Trophoblast cell (in vitro differentiated cells and primary cell): ENCODE measurements around the gene FHIT.

Source experiments
- DNase-seq, 2 donors: peaks; one replicate each; pipeline ENCODE4 v3.0.0-alpha.2; 2016
- H2AFZ ChIP-seq: 2 replicates; pipeline ENCODE4 v1.6.1; 2013; ENCODE audit warnings: low read length, moderate library complexity, mild to moderate bottlenecking; ENCODE audit not compliant: insufficient read depth, poor library complexity
- H2AK5ac ChIP-seq: 2 replicates; pipeline ENCODE4 v1.6.1; 2013; ENCODE audit warnings: mild to moderate bottlenecking, low read length
- H2BK120ac ChIP-seq: 2 replicates; pipeline ENCODE4 v1.6.1; 2013; ENCODE audit warnings: low read length, mild to moderate bottlenecking, moderate library complexity; ENCODE audit not compliant: insufficient read depth, poor library complexity
- H2BK12ac ChIP-seq: 2 replicates; pipeline ENCODE4 v1.6.1; 2013; ENCODE audit warnings: mild to moderate bottlenecking, low read length, moderate library complexity
- H2BK5ac ChIP-seq: 2 replicates; pipeline ENCODE4 v1.6.1; 2013; ENCODE audit warnings: low read length, low read depth, moderate library complexity, mild to moderate bottlenecking; ENCODE audit not compliant: poor library complexity
- H3K14ac ChIP-seq: 2 replicates; pipeline ENCODE4 v1.6.1; 2013; ENCODE audit warnings: mild to moderate bottlenecking, low read length
- H3K18ac ChIP-seq: 2 replicates; pipeline ENCODE4 v1.6.1; 2013; ENCODE audit warnings: mild to moderate bottlenecking, low read length
- H3K23ac ChIP-seq: 2 replicates; pipeline ENCODE4 v1.6.1; 2013; ENCODE audit warnings: low read length
- H3K27ac ChIP-seq: 2 replicates; pipeline ENCODE4 v1.5.1; 2013; ENCODE audit warnings: low read depth, mild to moderate bottlenecking, inconsistent platforms, low read length, moderate library complexity
- H3K27me3 ChIP-seq: 2 replicates; pipeline ENCODE4 v1.6.1; 2013; ENCODE audit warnings: inconsistent platforms, mild to moderate bottlenecking, low read length, moderate library complexity; ENCODE audit not compliant: insufficient read depth
- H3K36me3 ChIP-seq, 2 experiments: 1 replicate in 1 of 2; 2 replicates in 1 of 2; pipeline ENCODE4 v1.6.1; 2013; ENCODE audit warnings: low read length in 2 of 2, mild to moderate bottlenecking in 2 of 2, moderate library complexity in 1 of 2; ENCODE audit not compliant: insufficient read depth in 2 of 2, control insufficient read depth in 1 of 2
- H3K4ac ChIP-seq: 2 replicates; pipeline ENCODE4 v1.6.1; 2013; ENCODE audit warnings: low read depth, mild to moderate bottlenecking, low read length, moderate library complexity
- H3K4me1 ChIP-seq, 2 experiments: 1 replicate in 1 of 2; 2 replicates in 1 of 2; pipeline ENCODE4 v1.6.1; 2013; ENCODE audit warnings: low read length in 2 of 2, mild to moderate bottlenecking in 2 of 2, moderate library complexity in 1 of 2; ENCODE audit not compliant: insufficient read depth in 2 of 2, control insufficient read depth in 1 of 2
- H3K4me2 ChIP-seq: 2 replicates; pipeline ENCODE4 v1.6.1; 2013; ENCODE audit warnings: inconsistent platforms, mild to moderate bottlenecking, low read length, moderate library complexity
- H3K4me3 ChIP-seq: 2 replicates; pipeline ENCODE4 v1.5.1; 2013; ENCODE audit warnings: mild to moderate bottlenecking, low read depth, low read length, inconsistent platforms
- H3K79me1 ChIP-seq: one replicate; pipeline ENCODE4 v1.6.1; 2013; ENCODE audit warnings: low read length
- H3K79me2 ChIP-seq: 2 replicates; pipeline ENCODE4 v1.6.1; 2013; ENCODE audit warnings: low read length, mild to moderate bottlenecking; ENCODE audit not compliant: control insufficient read depth, insufficient read depth, poor library complexity
- H3K9ac ChIP-seq: 2 replicates; pipeline ENCODE4 v1.6.1; 2013; ENCODE audit warnings: mild to moderate bottlenecking, low read length
- H3K9me3 ChIP-seq: 2 replicates; pipeline ENCODE4 v1.6.1; 2013; ENCODE audit warnings: low read depth, mild to moderate bottlenecking, control low read depth, inconsistent platforms, low read length; ENCODE audit not compliant: insufficient read depth
- H4K12ac ChIP-seq: 2 replicates; pipeline ENCODE4 v1.6.1; 2013; ENCODE audit warnings: low read depth, mild to moderate bottlenecking, low read length, moderate library complexity
- H4K8ac ChIP-seq: 2 replicates; pipeline ENCODE4 v1.6.1; 2013; ENCODE audit warnings: low read depth, mild to moderate bottlenecking, low read length, moderate library complexity
- H4K91ac ChIP-seq: one replicate; pipeline ENCODE4 v1.6.1; 2013; ENCODE audit warnings: low read depth, mild to moderate bottlenecking, low read length, moderate library complexity
- WGBS: extraction: QIAGEN DNeasy Blood & Tissue Kit; methylation state at CpG from one replicate; pipeline ENCODE4 v1.1.7; 2013; ENCODE audit warnings: missing lambda C conversion rate; ENCODE audit not compliant: insufficient read length, insufficient coverage; ENCODE audit errors: extremely low coverage; 5-methylcytosine and 5-hydroxymethylcytosine counted together

Gene FHIT

DNA sequence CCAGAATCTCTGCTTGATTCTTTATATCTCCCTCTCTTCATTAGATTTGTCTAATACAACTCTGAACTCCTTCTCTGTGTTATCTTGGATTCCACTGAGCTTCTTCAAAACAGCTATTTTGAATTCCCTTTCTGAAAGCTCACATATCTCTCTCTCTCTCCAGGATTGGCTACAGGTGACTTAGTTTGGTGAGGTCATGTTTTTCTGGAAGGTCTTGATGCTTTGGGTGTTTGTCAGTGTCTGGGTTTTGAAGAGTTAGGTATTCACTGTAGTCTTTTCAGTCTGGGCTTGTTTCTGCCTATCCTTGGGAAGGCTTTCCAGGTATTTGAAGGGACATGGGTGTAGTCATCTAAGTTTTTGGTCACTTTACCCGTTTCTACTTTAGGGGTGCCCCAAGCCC, 781.8 kb downstream of the FHIT start:
- H3K18ac ChIP-seq, result no peak overlapping the region
- no peak overlapping the region for H3K4me2 ChIP-seq
- H2BK12ac ChIP-seq, result no peak overlapping the region
- no peak overlapping the region for H3K14ac ChIP-seq
- no peak overlapping the region for H3K4ac ChIP-seq
- no peak overlapping the region for H2BK5ac ChIP-seq
- H3K4me1 ChIP-seq, result peaks cover 0 to 4% of the 10 kb centered on the region in 2 experiments
- peak; percentile 71 to 88 for DNase-seq
- H2AK5ac ChIP-seq, result no peak overlapping the region
- no peak overlapping the region for H2BK120ac ChIP-seq
- no peaks in the 10 kb centered on the region for H3K79me1 ChIP-seq
- H3K9ac ChIP-seq, result no peak overlapping the region
- no peak overlapping the region for H4K12ac ChIP-seq
- H3K36me3 ChIP-seq, result no peaks in the 10 kb centered on the region
- H3K9me3 ChIP-seq, result peaks cover 2% of the 10 kb centered on the region
- WGBS, result no CpG with 5 or more reads among the region's 1 CpG
- H3K23ac ChIP-seq, result no peak overlapping the region
- H4K91ac ChIP-seq, result no peak overlapping the region
- no peak overlapping the region for H4K8ac ChIP-seq
- H3K4me3 ChIP-seq, result no peak overlapping the region
- H3K79me2 ChIP-seq, result no peaks in the 10 kb centered on the region
- no peak overlapping the region for H3K27ac ChIP-seq
- no peaks in the 10 kb centered on the region for H3K27me3 ChIP-seq
- no peak overlapping the region for H2AFZ ChIP-seq

DNA sequence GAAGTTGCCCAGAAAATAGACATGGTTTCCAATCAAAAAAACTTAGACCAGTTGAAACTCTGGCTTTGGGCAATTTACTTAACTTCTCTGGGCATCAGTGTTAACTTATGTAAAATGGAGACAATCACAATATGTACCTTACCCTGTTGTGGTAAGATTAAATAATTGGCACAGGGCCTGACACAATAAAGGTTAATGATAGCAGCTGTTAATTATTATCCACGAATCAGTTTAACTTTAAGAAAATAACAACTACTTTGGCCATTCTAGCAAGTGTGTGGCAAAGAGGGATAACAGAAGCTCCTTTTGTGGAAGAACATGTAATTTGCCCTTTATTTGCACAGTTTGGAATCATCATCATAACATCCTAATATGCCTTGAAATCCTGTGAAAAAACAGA, 787.6 kb downstream of the FHIT start:
- no peaks in the 10 kb centered on the region for H3K36me3 ChIP-seq
- H4K8ac ChIP-seq, result no peak overlapping the region
- H3K4me3 ChIP-seq, result no peak overlapping the region
- H3K4ac ChIP-seq, result no peak overlapping the region
- H3K79me2 ChIP-seq, result no peaks in the 10 kb centered on the region
- H3K4me1 ChIP-seq, result no peaks in the 10 kb centered on the region
- H2BK120ac ChIP-seq, result no peak overlapping the region
- H2BK12ac ChIP-seq, result no peak overlapping the region
- H3K27me3 ChIP-seq, result no peaks in the 10 kb centered on the region
- no peak overlapping the region for H3K27ac ChIP-seq
- no CpG with 5 or more reads among the region's 1 CpG for WGBS
- no peak overlapping the region for H3K9ac ChIP-seq
- no peak overlapping the region for H3K23ac ChIP-seq
- H3K14ac ChIP-seq, result no peak overlapping the region
- no peak overlapping the region for H3K18ac ChIP-seq
- no peak overlapping the region for H4K91ac ChIP-seq
- no peaks in the 10 kb centered on the region for H3K9me3 ChIP-seq
- no peak overlapping the region for H3K4me2 ChIP-seq
- no peak overlapping the region for H2BK5ac ChIP-seq
- H2AFZ ChIP-seq, result no peak overlapping the region
- H3K79me1 ChIP-seq, result no peaks in the 10 kb centered on the region
- no peak overlapping the region for H4K12ac ChIP-seq
- DNase-seq, result no peak
- no peak overlapping the region for H2AK5ac ChIP-seq

DNA sequence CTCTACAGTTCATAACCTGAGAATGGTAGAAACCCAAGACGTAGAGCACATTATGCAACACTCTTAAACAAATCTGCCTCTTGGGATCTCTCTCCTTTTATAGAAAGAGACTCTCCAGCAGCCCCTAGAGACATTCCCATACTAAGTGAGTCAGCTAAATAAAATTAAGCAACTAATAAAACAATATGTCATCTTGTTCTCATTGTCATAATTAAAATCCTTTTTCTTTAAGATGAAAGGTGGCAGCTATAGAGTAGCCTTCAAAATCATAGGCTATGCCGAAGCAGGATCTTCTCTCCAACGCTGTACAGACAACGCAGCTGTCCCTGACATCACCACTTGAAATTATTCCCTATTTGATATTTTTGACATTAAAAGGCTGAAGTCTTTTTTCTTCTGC, 790.0 kb downstream of the FHIT start:
- Histone ChIP-seq H2BK12ac (no peak overlapping the region), H3K14ac (no peak overlapping the region), H3K27me3 (no peaks in the 10 kb centered on the region), H3K36me3 (no peaks in the 10 kb centered on the region), H3K4me1 (no peaks in the 10 kb centered on the region), H3K18ac (no peak overlapping the region), H3K27ac (no peak overlapping the region), H3K79me1 (no peaks in the 10 kb centered on the region), H3K9me3 (no peaks in the 10 kb centered on the region), H3K9ac (no peak overlapping the region), H4K8ac (no peak overlapping the region), H3K4me2 (no peak overlapping the region), H2AK5ac (no peak overlapping the region), H3K23ac (no peak overlapping the region), H3K4me3 (no peak overlapping the region), H2BK120ac (no peak overlapping the region), H4K12ac (no peak overlapping the region), H3K79me2 (no peaks in the 10 kb centered on the region), H4K91ac (no peak overlapping the region), H2BK5ac (no peak overlapping the region), H2AFZ (no peak overlapping the region), H3K4ac (no peak overlapping the region)
- no peak for DNase-seq
- WGBS, result no CpG with 5 or more reads among the region's 4 CpGs

DNA sequence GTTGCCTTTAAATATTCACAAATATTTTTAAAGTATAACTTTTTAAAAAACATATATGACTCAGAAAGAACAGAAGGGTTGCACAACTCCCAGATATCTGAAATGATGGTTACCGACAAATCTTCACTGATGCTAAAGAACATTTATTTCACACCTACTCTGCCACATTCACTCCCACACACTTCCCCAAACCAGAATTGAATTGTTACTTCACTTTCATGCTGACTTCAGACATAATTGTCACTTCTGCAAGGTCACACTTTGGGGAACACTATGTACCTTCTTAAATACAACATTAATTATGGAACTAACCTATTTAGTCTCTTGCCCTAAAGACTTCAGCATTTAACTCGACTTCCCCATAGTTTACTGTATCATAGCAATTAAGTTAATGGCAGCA, 795.1 kb downstream of the FHIT start:
- H2AK5ac ChIP-seq, result no peak overlapping the region
- H3K14ac ChIP-seq, result no peak overlapping the region
- H3K23ac ChIP-seq, result no peak overlapping the region
- H2AFZ ChIP-seq, result no peak overlapping the region
- no CpG with 5 or more reads among the region's 2 CpGs for WGBS
- no peak overlapping the region for H3K4ac ChIP-seq
- H3K79me2 ChIP-seq, result no peaks in the 10 kb centered on the region
- no peak overlapping the region for H2BK12ac ChIP-seq
- H3K79me1 ChIP-seq, result no peaks in the 10 kb centered on the region
- H2BK5ac ChIP-seq, result no peak overlapping the region
- H3K27ac ChIP-seq, result no peak overlapping the region
- H3K36me3 ChIP-seq, result no peaks in the 10 kb centered on the region
- no peaks in the 10 kb centered on the region for H3K9me3 ChIP-seq
- no peak overlapping the region for H3K18ac ChIP-seq
- no peak overlapping the region for H4K12ac ChIP-seq
- H4K8ac ChIP-seq, result no peak overlapping the region
- no peak overlapping the region for H4K91ac ChIP-seq
- no peaks in the 10 kb centered on the region for H3K27me3 ChIP-seq
- no peaks in the 10 kb centered on the region for H3K4me1 ChIP-seq
- H3K4me3 ChIP-seq, result no peak overlapping the region
- H2BK120ac ChIP-seq, result no peak overlapping the region
- no peak overlapping the region for H3K9ac ChIP-seq
- no peak for DNase-seq
- no peak overlapping the region for H3K4me2 ChIP-seq
